Measurements from ENCODE around the gene OR13C8. TPM values are rescaled to one million over a fixed set of nuclear protein-coding genes. Genes with fewer than 3 reads are reported as not detected.

OR13C8 gene
- total RNA-seq, 4 donors from 2014 or later = not detected

DNA sequence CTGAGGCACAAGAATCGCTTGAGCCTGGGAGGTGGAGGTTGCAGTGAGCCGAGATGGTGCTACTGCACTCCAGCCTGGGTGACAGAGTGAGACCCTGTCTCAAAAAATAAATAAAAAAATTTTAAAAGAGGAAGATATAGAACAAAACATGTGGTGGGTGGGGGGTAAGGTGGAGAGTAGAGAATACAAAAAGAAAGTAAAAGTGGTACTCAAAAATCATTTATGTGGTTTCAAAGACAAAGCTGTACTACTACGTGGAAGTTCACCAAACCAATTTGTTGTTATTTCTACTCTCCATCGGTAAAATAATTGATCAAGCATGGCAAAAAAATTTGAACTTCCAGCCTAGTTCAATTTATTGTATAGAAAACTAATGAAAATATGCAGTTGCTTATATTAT, 24.3 kb upstream of the OR13C8 start:
- ATAC-seq (no peak), DNase-seq (no peak)
- H3K27me3 ChIP-seq = no peaks in the 10 kb centered on the region
- H3K4me3 ChIP-seq = no peak overlapping the region
- H3K27ac ChIP-seq = no peak overlapping the region
- H3K4me1 ChIP-seq = no peaks in the 10 kb centered on the region
- in situ Hi-C loops (cut with MboI; ENCODE audit: low sequenced_read_pairs in 4 of 4) (no loop called here), intact Hi-C loops (cut with DNase I; ENCODE audit: low total_unique reads) (no loop called here)
- no peaks in the 10 kb centered on the region for H3K36me3 ChIP-seq
- no peak for TF ChIP-seq POLR2A (IDR thresholded peaks at IDR 0.05)
- TF ChIP-seq, protein P1, sequence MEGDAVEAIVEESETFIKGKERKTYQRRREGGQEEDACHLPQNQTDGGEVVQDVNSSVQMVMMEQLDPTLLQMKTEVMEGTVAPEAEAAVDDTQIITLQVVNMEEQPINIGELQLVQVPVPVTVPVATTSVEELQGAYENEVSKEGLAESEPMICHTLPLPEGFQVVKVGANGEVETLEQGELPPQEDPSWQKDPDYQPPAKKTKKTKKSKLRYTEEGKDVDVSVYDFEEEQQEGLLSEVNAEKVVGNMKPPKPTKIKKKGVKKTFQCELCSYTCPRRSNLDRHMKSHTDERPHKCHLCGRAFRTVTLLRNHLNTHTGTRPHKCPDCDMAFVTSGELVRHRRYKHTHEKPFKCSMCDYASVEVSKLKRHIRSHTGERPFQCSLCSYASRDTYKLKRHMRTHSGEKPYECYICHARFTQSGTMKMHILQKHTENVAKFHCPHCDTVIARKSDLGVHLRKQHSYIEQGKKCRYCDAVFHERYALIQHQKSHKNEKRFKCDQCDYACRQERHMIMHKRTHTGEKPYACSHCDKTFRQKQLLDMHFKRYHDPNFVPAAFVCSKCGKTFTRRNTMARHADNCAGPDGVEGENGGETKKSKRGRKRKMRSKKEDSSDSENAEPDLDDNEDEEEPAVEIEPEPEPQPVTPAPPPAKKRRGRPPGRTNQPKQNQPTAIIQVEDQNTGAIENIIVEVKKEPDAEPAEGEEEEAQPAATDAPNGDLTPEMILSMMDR (IDR thresholded peaks at IDR 0.05 in 4 of 5, conservative IDR thresholded peaks at IDR 0.05 in 1 of 5) = no peak
- H3K9me3 ChIP-seq = no peaks in the 10 kb centered on the region

DNA sequence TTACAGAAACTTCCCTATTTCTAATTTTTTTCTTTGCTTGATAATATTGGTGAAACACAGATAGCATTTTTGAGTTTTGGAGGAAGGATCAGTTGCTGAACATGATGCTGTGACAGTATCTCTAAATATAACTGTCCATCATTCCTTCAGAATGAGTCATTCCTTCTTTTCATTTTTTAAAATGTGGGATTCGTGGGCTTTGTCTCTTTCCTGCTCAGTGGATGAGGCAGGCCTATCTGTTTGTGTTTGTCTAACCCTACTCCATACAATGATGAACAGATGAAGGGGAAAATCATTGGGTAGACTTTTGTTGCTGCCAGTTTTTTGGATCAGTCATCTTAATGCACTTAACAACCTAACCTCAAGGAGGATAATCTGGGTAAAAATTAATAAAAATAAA, 15.7 kb upstream of the OR13C8 start:
- Histone ChIP-seq H3K4me1 (no peaks in the 10 kb centered on the region), H3K9me3 (no peaks in the 10 kb centered on the region), H3K27ac (no peak overlapping the region), H3K27me3 (no peaks in the 10 kb centered on the region), H3K36me3 (no peaks in the 10 kb centered on the region), H3K4me3 (no peak overlapping the region)
- intact Hi-C loops (cut with DNase I; ENCODE audit: low total_unique reads) (no loop called here), in situ Hi-C loops (cut with MboI; ENCODE audit: low sequenced_read_pairs in 4 of 4) (no loop called here)
- DNase-seq (no peak), ATAC-seq (no peak)
- TF ChIP-seq, protein P1 (IDR thresholded peaks at IDR 0.05 in 4 of 5, conservative IDR thresholded peaks at IDR 0.05 in 1 of 5) = no peak
- TF ChIP-seq POLR2A (IDR thresholded peaks at IDR 0.05) = no peak

DNA sequence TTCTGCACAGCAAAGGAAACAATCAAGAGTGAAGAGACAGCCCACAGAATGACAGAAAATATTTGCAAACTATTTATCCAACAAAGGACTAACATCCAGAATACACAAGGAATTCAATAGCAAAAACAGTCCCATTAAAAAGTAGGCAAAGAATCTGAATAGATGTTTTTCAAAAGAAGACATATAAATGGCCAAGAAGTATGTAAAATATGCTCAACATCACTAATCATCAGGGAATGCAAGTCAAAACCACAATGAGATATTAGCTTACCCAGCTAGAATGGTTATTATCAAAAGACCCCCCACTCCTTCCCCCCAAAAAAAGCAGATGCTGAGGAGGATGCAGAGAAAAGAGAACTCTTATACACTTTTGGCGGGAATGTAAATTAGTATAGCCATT, 13.4 kb upstream of the OR13C8 start:
- Histone ChIP-seq H3K36me3 (no peaks in the 10 kb centered on the region), H3K27me3 (no peaks in the 10 kb centered on the region), H3K4me1 (no peaks in the 10 kb centered on the region), H3K4me3 (no peak overlapping the region), H3K27ac (no peak overlapping the region), H3K9me3 (no peaks in the 10 kb centered on the region)
- in situ Hi-C loops (cut with MboI; ENCODE audit: low sequenced_read_pairs in 4 of 4) (no loop called here), intact Hi-C loops (cut with DNase I; ENCODE audit: low total_unique reads) (no loop called here)
- TF ChIP-seq POLR2A (IDR thresholded peaks at IDR 0.05) = no peak
- TF ChIP-seq, protein P1 (IDR thresholded peaks at IDR 0.05 in 4 of 5, conservative IDR thresholded peaks at IDR 0.05 in 1 of 5) = no peak
- DNase-seq (no peak), ATAC-seq (no peak)

DNA sequence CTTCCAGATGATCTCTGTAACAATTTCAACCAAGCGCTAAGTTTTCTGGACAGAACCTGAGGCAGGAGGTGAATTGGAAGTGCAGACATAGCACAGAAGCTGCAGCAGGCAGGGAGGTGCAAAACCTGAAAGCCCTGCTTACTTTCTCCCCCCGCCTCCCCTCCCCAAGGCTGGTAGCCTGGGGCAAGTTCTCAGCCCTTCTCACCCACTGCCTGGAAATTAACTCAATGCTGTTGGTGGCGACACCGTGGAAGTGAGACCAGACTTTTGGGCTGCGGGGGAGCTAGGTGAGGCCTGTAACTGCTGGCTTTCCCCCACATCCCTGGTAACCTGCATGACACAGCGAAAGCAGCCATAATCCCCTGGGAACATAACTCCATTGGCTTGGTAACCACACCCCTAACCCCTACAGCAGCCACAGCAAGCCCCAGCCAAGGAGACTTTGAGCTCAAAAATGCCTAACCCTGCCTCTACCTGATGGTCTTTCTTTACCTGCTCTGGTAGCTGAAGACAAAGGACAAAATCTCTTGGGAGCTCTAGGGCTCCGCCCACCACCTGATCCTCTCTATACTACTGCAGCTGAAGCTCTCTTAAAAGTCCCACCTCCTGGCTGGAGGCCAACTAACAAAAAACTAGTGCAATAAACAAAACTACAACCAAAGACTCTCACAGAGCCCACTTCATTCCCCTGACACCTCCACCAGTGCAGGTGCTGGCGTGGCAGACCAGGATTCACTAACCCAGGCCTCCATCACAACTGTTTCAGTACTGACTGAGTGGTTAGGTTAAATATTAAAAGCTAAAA, 11.9 kb upstream of the OR13C8 start:
- intact Hi-C loops (cut with DNase I; ENCODE audit: low total_unique reads) (no loop called here), in situ Hi-C loops (cut with MboI; ENCODE audit: low sequenced_read_pairs in 4 of 4) (no loop called here)
- no peaks in the 10 kb centered on the region for H3K4me1 ChIP-seq
- no peaks in the 10 kb centered on the region for H3K9me3 ChIP-seq
- DNase-seq (no peak), ATAC-seq (no peak)
- no peaks in the 10 kb centered on the region for H3K36me3 ChIP-seq
- TF ChIP-seq, protein P1 (IDR thresholded peaks at IDR 0.05 in 4 of 5, conservative IDR thresholded peaks at IDR 0.05 in 1 of 5) = no peak
- no peak for TF ChIP-seq POLR2A (IDR thresholded peaks at IDR 0.05)
- no peak overlapping the region for H3K27ac ChIP-seq
- no peak overlapping the region for H3K4me3 ChIP-seq
- no peaks in the 10 kb centered on the region for H3K27me3 ChIP-seq

DNA sequence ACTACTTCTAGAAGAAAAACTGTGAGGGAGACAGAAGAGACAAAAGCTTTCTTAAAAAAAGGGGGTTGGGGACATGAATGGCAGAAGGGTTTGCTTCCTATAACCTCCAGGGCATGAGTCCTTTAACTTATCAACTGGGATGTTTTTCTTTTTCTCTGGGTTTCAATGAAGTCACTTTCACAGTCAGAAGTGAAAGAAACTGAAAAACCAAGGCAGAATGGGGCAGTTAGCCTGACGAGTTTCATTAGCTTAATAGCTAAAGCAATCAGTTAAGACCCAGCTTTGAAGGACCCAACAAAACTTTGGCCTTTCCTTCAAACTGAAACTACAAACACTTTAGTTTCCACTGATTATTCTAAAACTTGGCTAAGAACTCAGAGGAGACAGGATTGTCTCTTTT, 4.6 kb upstream of the OR13C8 start:
- intact Hi-C loops (cut with DNase I; ENCODE audit: low total_unique reads) = no loop called here
- no peaks in the 10 kb centered on the region for H3K36me3 ChIP-seq
- no peak overlapping the region for H3K4me3 ChIP-seq
- TF ChIP-seq POLR2A (IDR thresholded peaks at IDR 0.05) = no peak
- TF ChIP-seq, protein P1 (IDR thresholded peaks at IDR 0.05 in 4 of 5, conservative IDR thresholded peaks at IDR 0.05 in 1 of 5) = no peak
- no peak overlapping the region for H3K27ac ChIP-seq
- no peaks in the 10 kb centered on the region for H3K27me3 ChIP-seq
- no peak for DNase-seq
- ATAC-seq = no peak
- in situ Hi-C loops (cut with MboI; ENCODE audit: low sequenced_read_pairs in 4 of 4) = no loop called here
- H3K9me3 ChIP-seq = no peaks in the 10 kb centered on the region
- H3K4me1 ChIP-seq = no peaks in the 10 kb centered on the region
